ENCODE data around the gene RABGAP1L. TPM values are rescaled to one million over a fixed set of nuclear protein-coding genes. Genes with fewer than 3 reads are reported as not detected.

Gene RABGAP1L
- polyA plus RNA-seq, 1 donor (not counting 4 experiments of a cell fraction or from before 2014, with no cell fraction given) = 24.2 TPM

GRCh38 chr1:174448974-174449373 is 289.7 kb downstream of the RABGAP1L start:
- no peak overlapping the region for H3K4me3 ChIP-seq (ENCODE audit: control insufficient read depth in 2 of 3, extremely low read depth in 1 of 3, insufficient read depth in 2 of 3, low read depth in 1 of 3, low read length in 3 of 3)
- no peak for DNase-seq (ENCODE audit: low read depth, low spot score)
- H3K27me3 ChIP-seq (ENCODE audit: control insufficient read depth, extremely low read depth, insufficient read depth, low read length) = no peaks in the 10 kb centered on the region
- H3K9me1 ChIP-seq (ENCODE audit: control insufficient read depth, extremely low read depth, insufficient read depth, low read length) = no peaks in the 10 kb centered on the region
- no peaks in the 10 kb centered on the region for H4K20me1 ChIP-seq (ENCODE audit: control insufficient read depth, extremely low read depth, insufficient read depth, low read length)
- no peak overlapping the region for H2AFZ ChIP-seq (ENCODE audit: control insufficient read depth, low read length)
- dilution Hi-C loops (cut with MboI; ENCODE audit: extremely low pct_ligation_motif_present, low sequenced_read_pairs) = no loop called here
- H3K79me2 ChIP-seq (ENCODE audit: control insufficient read depth, insufficient read depth, low read length) = no peaks in the 10 kb centered on the region
- H3K9ac ChIP-seq (ENCODE audit: control insufficient read depth, extremely low read depth, insufficient read depth, low read length) = no peak overlapping the region
- H3K4me1 ChIP-seq (ENCODE audit: control insufficient read depth, extremely low read depth, insufficient read depth, low read length) = no peaks in the 10 kb centered on the region
- H3K4me2 ChIP-seq (ENCODE audit: control insufficient read depth, extremely low read depth, insufficient read depth, low read depth, low read length) = no peak overlapping the region
- H3K27ac ChIP-seq (ENCODE audit: control insufficient read depth, insufficient read depth, low read length) = no peak overlapping the region
- no peaks in the 10 kb centered on the region for H3K36me3 ChIP-seq (ENCODE audit: control insufficient read depth in 2 of 2, extremely low read depth in 1 of 2, insufficient read depth in 2 of 2, low read length in 2 of 2)
- FAIRE-seq = no peak
- H3K9me3 ChIP-seq (ENCODE audit: control insufficient read depth, low read depth, low read length) = no peaks in the 10 kb centered on the region
- TF ChIP-seq, protein P1, sequence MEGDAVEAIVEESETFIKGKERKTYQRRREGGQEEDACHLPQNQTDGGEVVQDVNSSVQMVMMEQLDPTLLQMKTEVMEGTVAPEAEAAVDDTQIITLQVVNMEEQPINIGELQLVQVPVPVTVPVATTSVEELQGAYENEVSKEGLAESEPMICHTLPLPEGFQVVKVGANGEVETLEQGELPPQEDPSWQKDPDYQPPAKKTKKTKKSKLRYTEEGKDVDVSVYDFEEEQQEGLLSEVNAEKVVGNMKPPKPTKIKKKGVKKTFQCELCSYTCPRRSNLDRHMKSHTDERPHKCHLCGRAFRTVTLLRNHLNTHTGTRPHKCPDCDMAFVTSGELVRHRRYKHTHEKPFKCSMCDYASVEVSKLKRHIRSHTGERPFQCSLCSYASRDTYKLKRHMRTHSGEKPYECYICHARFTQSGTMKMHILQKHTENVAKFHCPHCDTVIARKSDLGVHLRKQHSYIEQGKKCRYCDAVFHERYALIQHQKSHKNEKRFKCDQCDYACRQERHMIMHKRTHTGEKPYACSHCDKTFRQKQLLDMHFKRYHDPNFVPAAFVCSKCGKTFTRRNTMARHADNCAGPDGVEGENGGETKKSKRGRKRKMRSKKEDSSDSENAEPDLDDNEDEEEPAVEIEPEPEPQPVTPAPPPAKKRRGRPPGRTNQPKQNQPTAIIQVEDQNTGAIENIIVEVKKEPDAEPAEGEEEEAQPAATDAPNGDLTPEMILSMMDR (optimal IDR thresholded peaks at IDR 0.05 in 1 of 3, IDR thresholded peaks at IDR 0.05 in 1 of 3, conservative IDR thresholded peaks at IDR 0.05 in 1 of 3; ENCODE audit: extremely low read depth in 1 of 3, insufficient read depth in 2 of 3, low read length in 3 of 3) = no peak

GRCh38 chr1:174451408-174451807 is 292.1 kb downstream of the RABGAP1L start:
- H3K27ac ChIP-seq (ENCODE audit: control insufficient read depth, insufficient read depth, low read length) = no peak overlapping the region
- no peaks in the 10 kb centered on the region for H3K27me3 ChIP-seq (ENCODE audit: control insufficient read depth, extremely low read depth, insufficient read depth, low read length)
- FAIRE-seq (no peak), DNase-seq (ENCODE audit: low read depth, low spot score) (no peak)
- TF ChIP-seq, protein P1 (optimal IDR thresholded peaks at IDR 0.05 in 1 of 3, IDR thresholded peaks at IDR 0.05 in 1 of 3, conservative IDR thresholded peaks at IDR 0.05 in 1 of 3; ENCODE audit: extremely low read depth in 1 of 3, insufficient read depth in 2 of 3, low read length in 3 of 3) = no peak
- no peak for TF ChIP-seq EZH2 (IDR thresholded peaks at IDR 0.05; ENCODE audit: low read length)
- H3K4me1 ChIP-seq (ENCODE audit: control insufficient read depth, extremely low read depth, insufficient read depth, low read length) = no peaks in the 10 kb centered on the region
- H4K20me1 ChIP-seq (ENCODE audit: control insufficient read depth, extremely low read depth, insufficient read depth, low read length) = no peaks in the 10 kb centered on the region
- dilution Hi-C loops (cut with MboI; ENCODE audit: extremely low pct_ligation_motif_present, low sequenced_read_pairs) = no loop called here
- no peaks in the 10 kb centered on the region for H3K36me3 ChIP-seq (ENCODE audit: control insufficient read depth in 2 of 2, extremely low read depth in 1 of 2, insufficient read depth in 2 of 2, low read length in 2 of 2)
- H3K9me3 ChIP-seq (ENCODE audit: control insufficient read depth, low read depth, low read length) = no peaks in the 10 kb centered on the region
- H3K79me2 ChIP-seq (ENCODE audit: control insufficient read depth, insufficient read depth, low read length) = no peaks in the 10 kb centered on the region
- no peak overlapping the region for H3K4me2 ChIP-seq (ENCODE audit: control insufficient read depth, extremely low read depth, insufficient read depth, low read depth, low read length)
- H2AFZ ChIP-seq (ENCODE audit: control insufficient read depth, low read length) = no peak overlapping the region
- H3K9me1 ChIP-seq (ENCODE audit: control insufficient read depth, extremely low read depth, insufficient read depth, low read length) = no peaks in the 10 kb centered on the region
- no peak overlapping the region for H3K4me3 ChIP-seq (ENCODE audit: control insufficient read depth in 2 of 3, extremely low read depth in 1 of 3, insufficient read depth in 2 of 3, low read depth in 1 of 3, low read length in 3 of 3)
- H3K9ac ChIP-seq (ENCODE audit: control insufficient read depth, extremely low read depth, insufficient read depth, low read length) = no peak overlapping the region

All from keratinocyte (primary cell).